Amniotic stem cell (primary cell): ENCODE results near the gene IKZF4.
A peak's percentile ranks its signal among the peaks of the same experiment; 100 is the strongest.
"Not testable (repeated sequence)": the region's sequence is repeated elsewhere in the genome, so short reads cannot be mapped to it uniquely, and the experiment has no call there.

Source experiments
- DNase-seq: peaks from one replicate; lab custom pipeline; 2025; lab: John Stamatoyannopoulos, UW

Gene IKZF4

GRCh38 chr12:56020423-56021184, at the start of gene IKZF4:
Gene IKZF4 (plus strand): TSS chr12:56021043. CDS start chr12:56021494, 451 bp downstream.
- DNase-seq, result no peak

- DNase-seq, result no peak
These were observed 48.8 kb upstream of the IKZF4 start for GRCh38 chr12:55972042-55972441.

GRCh38 chr12:55972456-55972855, 48.4 kb upstream of the IKZF4 start:
- DNase-seq, result no peak

GRCh38 chr12:55972911-55973598, 47.8 kb upstream of the IKZF4 start:
- DNase-seq, result peak; percentile 24

GRCh38 chr12:55973599-55974307, 47.1 kb upstream of the IKZF4 start, which contains the start of gene RAB5B:
Gene RAB5B (plus strand): TSS chr12:55974078. CDS start chr12:55986961, 12,883 bp downstream.
- peak; percentile 100 for DNase-seq

GRCh38 chr12:55974308-55974730, 46.5 kb upstream of the IKZF4 start:
- DNase-seq, result peak; percentile 26

- no peak for DNase-seq
These were observed 42.5 kb upstream of the IKZF4 start for GRCh38 chr12:55978393-55978792.

GRCh38 chr12:55979069-55979468, 41.8 kb upstream of the IKZF4 start:
- no peak for DNase-seq

- DNase-seq, result not testable (repeated sequence)
These were observed 39.0 kb upstream of the IKZF4 start for GRCh38 chr12:55981882-55982281.

GRCh38 chr12:55982319-55982936, 38.4 kb upstream of the IKZF4 start:
- no peak for DNase-seq

GRCh38 chr12:55983232-55983842, 37.5 kb upstream of the IKZF4 start:
- no peak for DNase-seq

- DNase-seq, result no peak
These were observed 36.0 kb upstream of the IKZF4 start for GRCh38 chr12:55984861-55985260.

- DNase-seq, result no peak
These were observed 35.5 kb upstream of the IKZF4 start for GRCh38 chr12:55985341-55985740.

- DNase-seq, result not testable (repeated sequence)
These were observed 34.9 kb upstream of the IKZF4 start for GRCh38 chr12:55985976-55986375.

- no peak for DNase-seq
These were observed 29.7 kb upstream of the IKZF4 start for GRCh38 chr12:55991110-55991509.

- DNase-seq, result no peak
These were observed 27.5 kb upstream of the IKZF4 start for GRCh38 chr12:55993230-55993853.

GRCh38 chr12:55995366-55995765, 25.5 kb upstream of the IKZF4 start:
- no peak for DNase-seq

- DNase-seq, result peak; percentile 20
These were observed 24.6 kb upstream of the IKZF4 start for GRCh38 chr12:55996201-55996714.

- peak; percentile 92 for DNase-seq
These were observed 23.9 kb upstream of the IKZF4 start, which contains the start of gene SUOX for GRCh38 chr12:55996715-55997534. Gene SUOX (plus strand): TSS chr12:55997276. CDS start chr12:56002222, 4,946 bp downstream.

GRCh38 chr12:55997535-55997859, 23.3 kb upstream of the IKZF4 start:
- no peak for DNase-seq
